ENCODE results near the gene ANGPTL7.

The ANGPTL7 gene

DNA sequence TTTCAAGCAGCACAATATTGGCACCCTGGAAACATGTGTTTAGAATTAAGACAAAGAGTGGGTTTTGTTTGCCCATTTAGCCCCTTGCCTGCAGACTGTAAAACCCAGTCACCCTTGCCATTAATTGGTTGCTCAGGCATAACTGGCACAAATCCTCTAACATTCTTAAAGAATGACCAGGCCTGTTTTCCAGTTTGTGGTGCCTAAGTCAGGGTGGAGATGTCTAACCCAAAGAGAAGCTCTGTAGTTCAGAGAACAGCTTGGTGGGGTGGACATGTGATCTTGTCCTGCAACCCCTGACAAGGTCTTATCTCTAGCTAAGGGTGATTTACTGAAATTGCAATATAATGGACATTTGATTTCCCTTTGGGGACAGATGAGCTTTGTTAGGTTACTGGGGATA lies 8.8 kb upstream of the ANGPTL7 start:
- no peak for DNase-seq (ENCODE audit: low spot score in 2 of 2)
- Mint-ChIP-seq H3K4me3 (no peak overlapping the region), H3K9me3 (no peaks in the 10 kb centered on the region), H3K27ac (no peak overlapping the region), H3K4me1 (no peaks in the 10 kb centered on the region), H3K36me3 (peaks cover 41% of the 10 kb centered on the region)
- ATAC-seq: no peak

DNA sequence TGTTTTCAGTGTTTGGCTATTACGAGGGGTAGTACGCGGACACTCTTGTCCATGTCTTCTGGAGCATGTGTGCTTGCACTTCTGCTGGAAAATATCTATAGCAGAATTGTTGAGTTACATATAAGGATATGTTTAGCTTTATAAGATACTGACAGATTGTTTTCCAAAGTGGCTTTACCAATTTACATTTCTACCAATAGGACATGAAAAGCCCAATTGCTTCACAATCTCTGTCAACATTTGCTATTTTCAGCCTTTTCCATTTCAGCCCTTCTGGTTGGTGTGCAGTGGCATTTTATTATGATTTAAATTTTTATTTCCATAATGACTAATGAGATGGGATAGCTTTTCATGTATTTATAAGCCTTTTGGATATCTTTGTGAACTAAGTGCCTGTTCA lies 6.3 kb upstream of the ANGPTL7 start:
- H3K27ac Mint-ChIP-seq: no peak overlapping the region
- peaks cover 50% of the 10 kb centered on the region for H3K36me3 Mint-ChIP-seq
- H3K9me3 Mint-ChIP-seq: no peaks in the 10 kb centered on the region
- no peak overlapping the region for H3K4me3 Mint-ChIP-seq
- no peak for ATAC-seq
- DNase-seq (ENCODE audit: low spot score in 2 of 2): no peak
- H3K4me1 Mint-ChIP-seq: no peaks in the 10 kb centered on the region

DNA sequence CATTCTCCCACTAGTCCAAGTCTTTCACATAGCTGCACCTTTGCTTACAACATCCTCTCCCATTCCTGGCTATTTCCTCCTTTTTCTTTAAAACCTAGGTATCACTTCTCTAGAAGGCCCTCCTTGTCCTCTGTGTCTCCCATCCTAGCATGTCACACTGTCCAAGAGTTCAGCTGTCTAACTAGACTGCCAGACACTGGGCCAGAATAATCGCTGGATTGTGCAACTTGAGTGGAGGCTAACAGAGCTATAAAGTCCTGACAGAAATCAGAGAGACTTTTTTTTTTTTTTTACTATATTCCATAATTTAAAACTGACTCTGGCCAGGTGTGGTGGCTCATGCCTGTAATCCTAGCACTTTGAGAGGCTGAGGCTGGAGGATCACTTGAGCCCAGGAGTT lies 4.2 kb upstream of the ANGPTL7 start:
- H3K27ac Mint-ChIP-seq: peak overlapping the region; percentile 69
- ATAC-seq (no peak), DNase-seq (ENCODE audit: low spot score in 2 of 2) (no peak)
- no peaks in the 10 kb centered on the region for H3K9me3 Mint-ChIP-seq
- H3K4me1 Mint-ChIP-seq: no peaks in the 10 kb centered on the region
- H3K4me3 Mint-ChIP-seq: no peak overlapping the region
- H3K36me3 Mint-ChIP-seq: peaks cover 60% of the 10 kb centered on the region

DNA sequence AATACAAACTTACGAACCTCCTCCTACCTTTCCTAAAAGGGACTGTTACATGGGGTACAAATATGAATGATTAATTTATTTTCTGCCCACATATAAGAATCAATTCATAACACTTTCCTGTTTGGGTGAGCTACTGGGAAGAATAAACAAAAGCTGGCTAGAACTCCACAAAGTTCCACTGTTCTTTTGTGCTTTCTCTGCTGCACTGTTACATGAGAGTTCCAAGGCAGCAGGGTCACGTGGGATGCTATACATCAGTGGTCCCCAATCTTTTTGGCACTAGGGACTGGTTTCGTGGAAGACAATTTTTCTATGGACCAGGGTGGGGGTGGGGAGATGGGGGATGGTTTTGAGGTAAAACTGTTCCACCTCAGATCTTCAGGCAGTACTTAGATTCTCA lies 2.2 kb upstream of the ANGPTL7 start:
- Mint-ChIP-seq H3K4me3 (no peak overlapping the region), H3K36me3 (peaks cover 63% of the 10 kb centered on the region), H3K4me1 (no peaks in the 10 kb centered on the region), H3K27ac (peak overlapping the region; percentile 17), H3K9me3 (no peaks in the 10 kb centered on the region)
- ATAC-seq (no peak), DNase-seq (ENCODE audit: low spot score in 2 of 2) (no peak)

DNA sequence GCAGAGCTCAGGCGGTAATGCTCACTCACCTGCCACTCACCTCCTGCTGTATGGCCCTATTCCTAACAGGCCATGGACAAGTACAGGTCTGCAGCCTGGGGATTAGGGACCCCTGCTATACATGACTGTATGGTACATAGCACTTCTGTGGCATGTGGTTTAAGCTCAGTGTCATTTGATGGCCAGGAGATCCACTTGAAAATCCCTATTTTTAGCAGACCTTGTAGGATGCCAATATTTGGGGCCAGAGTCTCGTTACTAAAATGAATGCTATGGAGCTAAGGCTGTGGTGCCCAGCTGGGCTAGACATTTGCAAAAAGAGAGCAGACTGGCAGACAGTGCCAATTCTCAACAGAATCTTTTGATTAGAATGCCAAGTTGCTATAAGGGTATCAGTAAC lies 1.7 kb upstream of the ANGPTL7 start:
- Mint-ChIP-seq H3K27ac (no peak overlapping the region), H3K4me3 (no peak overlapping the region), H3K9me3 (no peaks in the 10 kb centered on the region), H3K4me1 (no peaks in the 10 kb centered on the region), H3K36me3 (peaks cover 63% of the 10 kb centered on the region)
- ATAC-seq (no peak), DNase-seq (ENCODE audit: low spot score in 2 of 2) (no peak)

DNA sequence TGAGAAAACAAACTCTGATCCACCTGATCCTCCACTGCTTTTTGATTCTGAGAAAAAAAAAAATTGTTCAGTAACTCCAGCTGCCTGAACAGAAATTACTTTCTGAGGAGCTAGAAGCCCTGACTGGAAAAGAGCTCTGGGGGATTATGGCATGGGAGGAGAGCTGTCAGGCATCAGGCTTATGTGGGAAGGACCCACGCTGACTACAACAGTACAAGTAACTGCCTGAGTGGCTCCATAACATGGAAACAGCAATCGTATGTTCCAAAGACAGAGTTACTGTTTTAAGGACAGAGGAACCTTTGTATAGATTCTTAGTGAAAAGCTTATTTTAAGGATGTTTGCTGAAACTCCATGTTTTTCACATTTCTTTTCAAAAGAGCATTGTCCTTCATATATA lies 1.2 kb upstream of the ANGPTL7 start:
- H3K9me3 Mint-ChIP-seq: no peaks in the 10 kb centered on the region
- no peak overlapping the region for H3K4me3 Mint-ChIP-seq
- ATAC-seq (no peak), DNase-seq (ENCODE audit: low spot score in 2 of 2) (no peak)
- H3K27ac Mint-ChIP-seq: no peak overlapping the region
- H3K4me1 Mint-ChIP-seq: no peaks in the 10 kb centered on the region
- peaks cover 63% of the 10 kb centered on the region for H3K36me3 Mint-ChIP-seq

DNA sequence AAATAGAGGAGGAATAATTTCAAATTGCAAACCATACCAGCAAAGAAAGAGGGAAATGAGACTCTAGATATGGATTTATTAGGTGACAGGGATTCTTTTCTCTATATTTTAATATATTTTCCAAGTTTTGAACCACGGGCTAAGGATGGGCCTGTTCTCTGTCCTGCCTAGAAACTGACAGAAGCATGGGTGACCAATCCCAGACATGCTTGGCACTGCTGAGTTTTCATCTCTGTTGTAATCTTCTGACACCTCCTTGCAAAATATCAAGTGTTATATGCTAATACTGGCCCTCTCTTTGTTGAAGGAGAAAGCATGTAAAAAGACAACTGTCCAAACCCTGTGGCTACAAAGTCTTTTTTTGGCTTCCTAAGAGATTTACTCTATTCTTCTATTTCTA lies 774 bp upstream of the ANGPTL7 start:
- H3K36me3 Mint-ChIP-seq: peaks cover 66% of the 10 kb centered on the region
- no peak for ATAC-seq
- DNase-seq (ENCODE audit: low spot score in 2 of 2): no peak
- no peaks in the 10 kb centered on the region for H3K9me3 Mint-ChIP-seq
- H3K4me3 Mint-ChIP-seq: no peak overlapping the region
- no peaks in the 10 kb centered on the region for H3K4me1 Mint-ChIP-seq
- H3K27ac Mint-ChIP-seq: no peak overlapping the region

DNA sequence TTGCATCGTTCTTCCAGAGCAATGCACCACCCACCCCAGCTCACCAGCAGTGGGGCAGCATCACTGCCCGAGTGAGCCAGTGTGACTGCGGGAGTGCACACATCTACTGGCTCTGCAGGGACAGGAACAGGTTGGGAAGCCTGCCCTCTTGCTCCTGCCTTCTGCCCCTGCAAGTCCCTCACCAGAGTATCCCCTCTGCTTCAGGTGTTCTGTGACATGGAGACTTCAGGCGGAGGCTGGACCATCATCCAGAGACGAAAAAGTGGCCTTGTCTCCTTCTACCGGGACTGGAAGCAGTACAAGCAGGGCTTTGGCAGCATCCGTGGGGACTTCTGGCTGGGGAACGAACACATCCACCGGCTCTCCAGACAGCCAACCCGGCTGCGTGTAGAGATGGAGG lies 4.2 kb downstream of the ANGPTL7 start:
- Mint-ChIP-seq H3K4me1 (no peaks in the 10 kb centered on the region), H3K36me3 (peaks cover 89% of the 10 kb centered on the region), H3K9me3 (no peaks in the 10 kb centered on the region), H3K4me3 (no peak overlapping the region), H3K27ac (no peak overlapping the region)
- no peak for DNase-seq (ENCODE audit: low spot score in 2 of 2)
- no peak for ATAC-seq

DNA sequence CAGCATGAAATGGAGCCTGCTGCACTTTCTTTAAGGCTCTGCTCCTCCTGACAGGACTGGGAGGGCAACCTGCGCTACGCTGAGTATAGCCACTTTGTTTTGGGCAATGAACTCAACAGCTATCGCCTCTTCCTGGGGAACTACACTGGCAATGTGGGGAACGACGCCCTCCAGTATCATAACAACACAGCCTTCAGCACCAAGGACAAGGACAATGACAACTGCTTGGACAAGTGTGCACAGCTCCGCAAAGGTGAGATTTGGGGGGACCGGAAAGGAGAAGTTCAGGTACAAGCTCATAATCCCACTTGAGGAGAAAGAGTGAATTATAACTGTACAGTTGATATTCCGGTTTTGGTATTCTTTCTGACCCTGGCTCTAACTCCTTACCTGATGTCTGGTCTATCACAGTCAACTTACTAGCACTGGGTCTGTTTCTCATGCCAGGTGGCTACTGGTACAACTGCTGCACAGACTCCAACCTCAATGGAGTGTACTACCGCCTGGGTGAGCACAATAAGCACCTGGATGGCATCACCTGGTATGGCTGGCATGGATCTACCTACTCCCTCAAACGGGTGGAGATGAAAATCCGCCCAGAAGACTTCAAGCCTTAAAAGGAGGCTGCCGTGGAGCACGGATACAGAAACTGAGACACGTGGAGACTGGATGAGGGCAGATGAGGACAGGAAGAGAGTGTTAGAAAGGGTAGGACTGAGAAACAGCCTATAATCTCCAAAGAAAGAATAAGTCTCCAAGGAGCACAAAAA lies 5.4 kb downstream of the ANGPTL7 start:
- no peak overlapping the region for H3K4me3 Mint-ChIP-seq
- H3K9me3 Mint-ChIP-seq: no peaks in the 10 kb centered on the region
- DNase-seq (ENCODE audit: low spot score in 2 of 2): no peak
- no peak overlapping the region for H3K27ac Mint-ChIP-seq
- ATAC-seq: no peak
- no peaks in the 10 kb centered on the region for H3K4me1 Mint-ChIP-seq
- H3K36me3 Mint-ChIP-seq: peaks cover 94% of the 10 kb centered on the region

DNA sequence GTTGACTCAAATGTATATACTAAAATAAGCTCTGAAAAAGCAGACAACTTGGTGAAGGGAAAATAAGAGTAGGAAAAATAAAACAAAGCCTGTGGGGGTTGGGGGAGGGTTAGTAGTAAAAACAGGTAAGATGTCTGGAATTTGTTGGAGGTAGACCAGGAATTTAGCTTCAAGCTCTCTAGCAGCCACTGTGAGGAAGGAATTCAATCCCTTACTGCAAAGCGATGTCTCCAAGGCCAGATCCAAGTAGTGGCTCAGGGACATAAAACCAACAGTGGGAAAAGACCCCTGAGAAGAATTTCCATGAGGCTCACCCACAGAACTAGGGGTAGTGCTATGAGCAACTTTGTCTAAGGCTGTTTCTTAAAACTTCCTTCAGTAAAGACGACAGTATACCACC lies 7.8 kb downstream of the ANGPTL7 start:
- H3K27ac Mint-ChIP-seq: peak overlapping the region; percentile 29
- peaks cover 100% of the 10 kb centered on the region for H3K36me3 Mint-ChIP-seq

DNA sequence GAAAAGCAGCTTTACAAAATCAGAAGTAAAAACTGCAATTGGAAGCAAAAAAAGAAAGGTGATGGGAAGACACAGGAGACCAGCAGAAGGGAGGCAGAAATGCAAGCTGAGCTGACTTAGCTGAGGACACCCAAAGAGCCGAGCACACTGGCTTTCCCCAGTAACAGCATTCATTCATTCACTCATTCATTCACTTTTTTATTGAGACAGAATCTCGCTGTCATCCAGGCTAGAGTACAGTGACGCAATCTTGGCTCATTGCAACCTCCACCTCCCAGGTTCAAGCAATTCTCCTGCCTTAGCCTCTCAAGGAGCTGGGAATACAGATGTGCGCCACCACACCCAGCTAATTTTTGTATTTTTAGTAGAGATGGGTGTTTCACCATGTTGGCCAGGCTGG lies 8.2 kb downstream of the ANGPTL7 start:
- H3K9me3 Mint-ChIP-seq: no peaks in the 10 kb centered on the region
- DNase-seq (ENCODE audit: low spot score in 2 of 2) (no peak), ATAC-seq (no peak)
- no peak overlapping the region for H3K27ac Mint-ChIP-seq
- no peaks in the 10 kb centered on the region for H3K4me1 Mint-ChIP-seq
- no peak overlapping the region for H3K4me3 Mint-ChIP-seq
- peaks cover 100% of the 10 kb centered on the region for H3K36me3 Mint-ChIP-seq

More for the DNA sequence above, 7.8 kb downstream of the ANGPTL7 start:
- H3K4me3 Mint-ChIP-seq: no peak overlapping the region
- DNase-seq (ENCODE audit: low spot score in 2 of 2) (no peak), ATAC-seq (no peak)
- no peaks in the 10 kb centered on the region for H3K4me1 Mint-ChIP-seq
- no peaks in the 10 kb centered on the region for H3K9me3 Mint-ChIP-seq

DNA sequence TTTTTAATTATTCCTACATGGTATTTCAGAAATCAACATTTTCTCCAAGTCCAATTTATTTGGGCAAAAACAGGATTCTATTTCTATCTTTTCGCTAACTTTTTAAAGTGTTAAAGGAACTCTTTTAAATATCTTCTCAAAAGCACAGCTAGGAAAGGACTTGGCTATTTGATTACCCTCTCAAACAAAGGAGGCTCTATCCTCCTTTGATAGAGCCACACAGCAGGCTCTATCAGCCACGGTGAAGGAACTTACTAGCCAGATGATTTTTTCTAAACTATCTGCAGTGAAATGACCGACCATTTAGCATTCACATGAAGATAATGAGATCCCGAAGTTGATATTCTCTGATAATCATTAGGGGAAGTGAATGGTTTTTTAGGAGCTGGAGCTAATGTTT lies 9.1 kb downstream of the ANGPTL7 start:
- H3K4me3 Mint-ChIP-seq: no peak overlapping the region
- no peaks in the 10 kb centered on the region for H3K4me1 Mint-ChIP-seq
- ATAC-seq (no peak), DNase-seq (ENCODE audit: low spot score in 2 of 2) (no peak)
- no peak overlapping the region for H3K27ac Mint-ChIP-seq
- no peaks in the 10 kb centered on the region for H3K9me3 Mint-ChIP-seq
- H3K36me3 Mint-ChIP-seq: peaks cover 100% of the 10 kb centered on the region

DNA sequence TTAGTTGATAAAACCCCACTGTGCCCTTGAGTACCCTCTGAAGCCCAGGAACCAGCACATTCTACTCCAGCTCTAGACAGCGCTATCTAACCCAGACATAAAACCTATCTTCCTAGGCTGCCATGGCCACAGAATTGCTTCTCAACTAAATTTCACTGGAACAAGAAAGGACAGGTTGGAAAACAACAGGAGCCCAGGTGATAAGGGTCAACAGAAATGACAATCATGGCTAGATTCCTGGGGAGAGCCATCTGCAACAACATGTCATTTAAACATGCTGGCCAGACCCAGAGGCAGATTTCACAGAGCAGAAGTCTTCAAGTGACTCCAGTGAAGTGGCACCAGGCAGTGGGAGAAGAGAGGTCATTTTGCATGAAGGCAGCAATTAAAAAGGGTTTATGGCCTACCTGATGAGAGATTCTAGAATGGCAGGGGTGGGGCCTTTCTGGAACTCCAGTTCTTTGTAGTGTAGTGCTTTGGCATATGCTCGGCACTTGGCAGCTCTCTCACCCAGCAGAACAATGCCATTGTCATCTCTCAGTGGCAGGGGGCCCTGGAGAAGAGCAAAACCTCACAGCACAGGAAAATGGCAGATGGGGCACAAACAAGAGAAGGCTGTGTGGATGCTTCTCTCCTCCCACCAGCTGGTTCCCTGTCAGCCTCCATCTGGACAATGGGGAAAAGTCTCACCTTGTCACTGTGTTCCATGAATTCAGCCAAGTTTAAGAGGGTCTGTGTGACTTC lies 9.9 kb downstream of the ANGPTL7 start:
- H3K36me3 Mint-ChIP-seq: peaks cover 100% of the 10 kb centered on the region
- ATAC-seq: no peak
- no peak overlapping the region for H3K4me3 Mint-ChIP-seq
- DNase-seq (ENCODE audit: low spot score in 2 of 2): no peak
- no peaks in the 10 kb centered on the region for H3K9me3 Mint-ChIP-seq
- H3K4me1 Mint-ChIP-seq: no peaks in the 10 kb centered on the region
- peak overlapping the region; percentile 0 for H3K27ac Mint-ChIP-seq

DNA sequence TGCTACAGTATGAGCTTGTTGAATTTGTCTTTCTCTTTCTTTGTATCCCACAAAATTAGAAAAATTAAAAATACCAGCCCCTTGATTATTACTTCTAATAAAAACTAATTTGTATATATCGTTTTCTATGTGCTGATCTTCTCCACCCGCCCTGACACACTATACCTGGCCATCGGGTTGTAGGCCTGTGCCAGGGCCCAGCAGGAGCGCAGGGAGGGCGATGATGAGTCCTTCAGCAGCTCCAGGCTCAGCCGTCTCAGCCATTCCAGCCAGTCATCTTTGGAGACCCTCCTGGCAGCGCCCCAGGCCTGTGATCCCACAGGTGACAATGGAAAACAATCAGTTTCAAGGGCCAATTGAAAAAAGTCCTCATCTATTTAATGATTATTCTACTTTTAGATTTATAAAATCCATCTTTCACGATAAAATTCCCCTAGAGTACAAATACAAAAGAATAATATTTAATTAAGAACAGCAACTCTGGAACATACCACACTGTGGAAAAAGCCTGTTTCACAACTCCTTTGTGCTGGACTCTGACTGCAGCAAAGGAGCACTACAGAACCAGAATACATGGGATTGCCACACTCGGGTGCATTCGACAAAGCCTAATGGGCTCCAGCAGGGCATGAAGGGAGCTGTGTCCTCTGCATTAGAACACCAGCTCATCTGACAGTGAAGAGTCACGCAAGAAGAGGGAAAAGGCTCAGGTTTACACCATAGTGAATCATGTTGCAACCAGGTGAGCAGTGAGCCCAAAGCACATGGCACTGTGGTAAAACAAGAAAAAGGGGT lies 15.4 kb downstream of the ANGPTL7 start:
- Mint-ChIP-seq H3K36me3 (peaks cover 100% of the 10 kb centered on the region), H3K27ac (no peak overlapping the region), H3K4me1 (no peaks in the 10 kb centered on the region), H3K9me3 (no peaks in the 10 kb centered on the region), H3K4me3 (no peak overlapping the region)
- DNase-seq (ENCODE audit: low spot score in 2 of 2) (no peak), ATAC-seq (no peak)

DNA sequence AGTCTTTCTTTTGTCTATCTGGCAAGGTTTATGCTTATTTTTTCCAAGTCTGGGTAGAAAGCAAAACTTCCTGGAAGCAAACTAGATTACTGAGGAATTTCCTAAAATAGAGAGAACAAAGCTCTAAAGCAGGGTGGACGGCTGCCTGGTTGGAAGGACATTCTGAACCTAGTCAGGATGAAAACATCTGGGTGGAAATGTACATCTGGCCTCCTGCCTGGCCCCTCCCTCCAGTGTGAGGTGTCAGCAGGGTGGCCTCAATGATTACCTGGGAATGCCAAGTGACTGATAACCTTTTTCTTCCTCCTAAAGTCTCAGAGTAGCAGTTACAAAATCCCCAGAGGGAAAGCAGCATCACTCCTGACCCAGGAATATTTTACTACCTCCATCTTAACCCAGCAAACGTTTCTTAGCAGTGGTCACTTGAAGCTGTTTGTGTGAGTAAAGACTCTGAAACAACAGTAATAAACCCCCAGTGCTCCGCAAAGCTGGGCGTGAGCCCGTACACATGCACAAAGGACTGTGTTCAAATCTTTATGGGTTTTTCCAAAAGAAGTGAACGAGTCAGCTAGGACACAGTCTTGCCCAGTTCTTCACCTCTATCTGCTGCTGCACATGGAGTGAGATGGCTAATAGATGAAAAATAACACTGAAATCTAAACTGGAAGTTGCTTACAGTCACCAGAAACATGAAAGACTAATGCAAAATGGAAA lies 18.9 kb downstream of the ANGPTL7 start:
- Mint-ChIP-seq H3K4me1 (no peaks in the 10 kb centered on the region), H3K27ac (no peak overlapping the region), H3K4me3 (no peak overlapping the region), H3K9me3 (no peaks in the 10 kb centered on the region), H3K36me3 (peaks cover 100% of the 10 kb centered on the region)
- ATAC-seq (no peak), DNase-seq (ENCODE audit: low spot score in 2 of 2) (no peak)

Data from stimulated activated effector memory CD8-positive, alpha-beta T cell treated with anti-CD3 and anti-CD28 coated beads, Interleukin-12 subunit alpha, Interleukin-12 subunit beta, amount 100 ng/mL, for 72 hours (primary cell).